CD14-positive monocyte (primary cell): ENCODE results near the gene CD248. TPM values are rescaled to one million over a fixed set of nuclear protein-coding genes. Genes with fewer than 3 reads are reported as not detected.

Experiments used
- DNase-seq, 3 donors: peaks; one replicate each; pipeline ENCODE4 v3.0.0-alpha.2; 2011 to 2022
- H2AFZ ChIP-seq: 2 replicates; pipeline ENCODE4 v1.6.0; 2012; ENCODE audit warnings: mild to moderate bottlenecking, low read depth, low read length, inconsistent platforms; ENCODE audit not compliant: insufficient read depth, poor library complexity, severe bottlenecking
- H3K27ac ChIP-seq, 2 donors: 1 replicate in 1 of 2; 2 replicates in 1 of 2; pipeline ENCODE4 v1.5.1; 2012 to 2013; ENCODE audit warnings: low read length in 2 of 2, control low read depth in 1 of 2, inconsistent platforms in 1 of 2, low read depth in 1 of 2, mild to moderate bottlenecking in 1 of 2
- H3K27me3 ChIP-seq, 2 donors: one replicate each; pipeline versions ENCODE4 v1.6.0 to v1.6.1; 2011 to 2013; ENCODE audit warnings: low read length in 2 of 2; ENCODE audit not compliant: control insufficient read depth in 2 of 2, insufficient read depth in 2 of 2
- H3K36me3 ChIP-seq, 2 donors: replicated peaks in 1 of 2; 1 replicate in 1 of 2; 2 replicates in 1 of 2; pipeline versions ENCODE4 v1.5.1 to v1.6.1; 2012 to 2013; ENCODE audit warnings: low read length in 2 of 2, control low read depth in 1 of 2, inconsistent platforms in 1 of 2, mild to moderate bottlenecking in 1 of 2; ENCODE audit not compliant: insufficient read depth in 2 of 2, control insufficient read depth in 1 of 2
- H3K4me1 ChIP-seq, 2 donors: 1 replicate in 1 of 2; 2 replicates in 1 of 2; pipeline versions ENCODE4 v1.5.1 to v1.6.1; 2012 to 2013; ENCODE audit warnings: low read length in 2 of 2, control low read depth in 1 of 2, inconsistent platforms in 1 of 2, mild to moderate bottlenecking in 1 of 2, moderate library complexity in 1 of 2; ENCODE audit not compliant: insufficient read depth in 2 of 2, control insufficient read depth in 1 of 2
- H3K4me2 ChIP-seq: replicated peaks from 2 replicates; pipeline ENCODE3; 2012; ENCODE audit warnings: low read length, moderate library complexity, mild to moderate bottlenecking; ENCODE audit not compliant: poor library complexity, severe bottlenecking; ENCODE audit errors: extremely low read depth
- H3K4me3 ChIP-seq, 3 experiments: fragments of 200-600 bp in 1 of 3; sonication (generic) in 1 of 3; replicated peaks in 1 of 3; 1 replicate in 2 of 3; 2 replicates in 1 of 3; pipeline ENCODE4 v1.5.1; 2011 to 2013; ENCODE audit warnings: low read length in 3 of 3, mild to moderate bottlenecking in 3 of 3, control low read depth in 2 of 3, low read depth in 2 of 3, inconsistent platforms in 1 of 3, moderate library complexity in 1 of 3
- H3K79me2 ChIP-seq: 2 replicates; pipeline ENCODE4 v1.6.0; 2012; ENCODE audit warnings: mild to moderate bottlenecking, control low read depth, inconsistent platforms, low read length, moderate library complexity; ENCODE audit not compliant: insufficient read depth
- H3K9ac ChIP-seq: 2 replicates; pipeline ENCODE4 v1.6.0; 2017; ENCODE audit warnings: low read length, mild to moderate bottlenecking; ENCODE audit not compliant: insufficient read depth, poor library complexity, severe bottlenecking
- H3K9me3 ChIP-seq, 2 donors: replicated peaks in 1 of 2; 1 replicate in 1 of 2; 2 replicates in 1 of 2; pipeline versions ENCODE4 v1.5.1 to v1.6.1; 2012 to 2013; ENCODE audit warnings: low read length in 2 of 2, control low read depth in 1 of 2; ENCODE audit not compliant: control insufficient read depth in 1 of 2, insufficient read depth in 1 of 2
- H4K20me1 ChIP-seq: 2 replicates; pipeline ENCODE4 v1.6.0; 2012; ENCODE audit warnings: mild to moderate bottlenecking, low read length, control low read depth, moderate library complexity; ENCODE audit not compliant: insufficient read depth
- H3K27ac Mint-ChIP-seq, 7 donors: one replicate each; pipeline ENCODE4 v1.8.0; 2020; ENCODE audit warnings: mild to moderate bottlenecking in 7 of 7, mixed read lengths in 7 of 7, moderate library complexity in 6 of 7, inconsistent platforms in 2 of 7
- H3K27me3 Mint-ChIP-seq, 3 donors: one replicate each; pipeline ENCODE4 v1.8.0; 2021 to 2022; ENCODE audit warnings: low read depth in 3 of 3, mild to moderate bottlenecking in 3 of 3, mixed read lengths in 3 of 3, moderate library complexity in 3 of 3, inconsistent platforms in 1 of 3
- H3K36me3 Mint-ChIP-seq, 2 donors: one replicate each; pipeline ENCODE4 v1.8.0; 2020; ENCODE audit warnings: mixed read lengths in 2 of 2, inconsistent platforms in 1 of 2, mild to moderate bottlenecking in 1 of 2
- H3K4me1 Mint-ChIP-seq: one replicate; pipeline ENCODE4 v1.8.0; 2020; ENCODE audit warnings: mild to moderate bottlenecking, mixed read lengths
- H3K4me3 Mint-ChIP-seq, 2 donors: one replicate each; pipeline ENCODE4 v1.8.0; 2020; ENCODE audit warnings: mild to moderate bottlenecking in 2 of 2, mixed read lengths in 2 of 2, moderate library complexity in 1 of 2
- H3K9me3 Mint-ChIP-seq, 7 donors: one replicate each; pipeline ENCODE4 v1.8.0; 2020 to 2022; ENCODE audit warnings: mixed read lengths in 7 of 7, mild to moderate bottlenecking in 6 of 7, moderate library complexity in 6 of 7, inconsistent platforms in 2 of 7
- CTCF ChIP-seq: fragments of 200-600 bp; IDR thresholded peaks from one replicate; pipeline ENCODE4 v1.8.0; 2022; ENCODE audit warnings: antibody characterized with exemption, mild to moderate bottlenecking
- WGBS: methylation state at CpG from one replicate; pipeline ENCODE4 v1.1.5; 2013; ENCODE audit warnings: missing lambda C conversion rate; ENCODE audit not compliant: insufficient coverage; 5-methylcytosine and 5-hydroxymethylcytosine counted together
- intact Hi-C, 2 donors: fragments of 100-400 bp; cut with micrococcal nuclease; formaldehyde crosslinking; loops; one replicate each; pipeline versions ENCODE4 v1.15.0 to v1.15.1; 2023
- polyA plus RNA-seq, 3 donors: library from polyadenylated mRNA; depleted of rRNA in 1 of 3; unstranded in 2 of 3; stranded (reverse) in 1 of 3; fragments of 300-500 nt in 2 of 3; fragments of >200 nt in 1 of 3; fragmentation: Illumina TruSeq in 2 of 3; gene quantifications; 1 replicate in 2 of 3; 2 replicates in 1 of 3; pipeline ENCODE4 v1.2.3, GENCODE V29; 2012 to 2021

The CD248 gene
- polyA plus RNA-seq, 3 donors: 0.05 to 0.13 TPM; not detected in 1

GRCh38 chr11:66297610-66298009, 19.2 kb downstream of the CD248 start:
- Histone ChIP-seq H3K9ac (no peak overlapping the region), H2AFZ (no peak overlapping the region), H3K27ac (no peak overlapping the region), H3K36me3 (no peaks in the 10 kb centered on the region), H3K79me2 (no peaks in the 10 kb centered on the region), H3K4me3 (no peak overlapping the region), H3K27me3 (peaks cover 0 to 21% of the 10 kb centered on the region in 2 donors), H4K20me1 (no peaks in the 10 kb centered on the region), H3K4me2 (no peak overlapping the region), H3K9me3 (peaks cover 0 to 4% of the 10 kb centered on the region in 2 donors), H3K4me1 (no peaks in the 10 kb centered on the region)
- Mint-ChIP-seq H3K27ac (no peak overlapping the region), H3K4me3 (no peak overlapping the region), H3K4me1 (peaks cover 3% of the 10 kb centered on the region), H3K27me3 (peaks cover 20 to 30% (median 20%) of the 10 kb centered on the region in 3 donors), H3K9me3 (peaks cover 0 to 4% (median under 1%) of the 10 kb centered on the region in 7 donors), H3K36me3 (peaks cover 0 to 3% of the 10 kb centered on the region in 2 donors)
- TF ChIP-seq CTCF: no peak
- DNase-seq: no peak
- intact Hi-C loops: no loop called here
- 67% methylated on average over 5 of the region's 8 CpGs for WGBS

- Histone ChIP-seq H3K9ac (no peak overlapping the region), H3K4me2 (no peak overlapping the region), H3K79me2 (no peaks in the 10 kb centered on the region), H2AFZ (no peak overlapping the region), H3K4me3 (no peak overlapping the region), H3K36me3 (no peaks in the 10 kb centered on the region), H4K20me1 (no peaks in the 10 kb centered on the region), H3K9me3 (peaks cover 0 to 11% of the 10 kb centered on the region in 2 donors), H3K27ac (no peak overlapping the region), H3K4me1 (peaks cover 10 to 14% of the 10 kb centered on the region in 2 donors), H3K27me3 (peaks cover 22 to 44% of the 10 kb centered on the region in 2 donors)
- DNase-seq: no peak
- Mint-ChIP-seq H3K27ac (no peak overlapping the region), H3K4me1 (peaks cover 9% of the 10 kb centered on the region), H3K9me3 (peaks cover 0 to 7% (median 4%) of the 10 kb centered on the region in 7 donors), H3K36me3 (peaks cover 3 to 7% of the 10 kb centered on the region in 2 donors), H3K27me3 (peaks cover 37 to 56% (median 38%) of the 10 kb centered on the region in 3 donors), H3K4me3 (no peak overlapping the region)
- intact Hi-C loops: no loop called here
- no peak for TF ChIP-seq CTCF
- WGBS: 77% methylated on average over 107 of the region's 123 CpGs
Measured at GRCh38 chr11:66294626-66295620, 21.9 kb downstream of the CD248 start.
